IgD-negative memory B cell (primary cell): ENCODE measurements around the gene ELF4. TPM values are rescaled to one million over a fixed set of nuclear protein-coding genes. Genes with fewer than 3 reads are reported as not detected.

Experiments
- H3K27ac Mint-ChIP-seq, 3 donors: one replicate each; pipeline ENCODE4 v1.8.0; 2020 to 2022; ENCODE audit warnings: mild to moderate bottlenecking in 3 of 3, mixed read lengths in 3 of 3, moderate library complexity in 1 of 3
- H3K27me3 Mint-ChIP-seq: one replicate; pipeline ENCODE4 v1.8.0; 2021; ENCODE audit warnings: mixed read lengths
- H3K36me3 Mint-ChIP-seq: one replicate; pipeline ENCODE4 v1.8.0; 2020; ENCODE audit warnings: mild to moderate bottlenecking, mixed read lengths
- H3K4me1 Mint-ChIP-seq, 3 donors: one replicate each; pipeline ENCODE4 v1.8.0; 2020 to 2022; ENCODE audit warnings: mixed read lengths in 3 of 3, mild to moderate bottlenecking in 1 of 3
- H3K4me3 Mint-ChIP-seq, 4 donors: one replicate each; pipeline ENCODE4 v1.8.0; 2020 to 2022; ENCODE audit warnings: mild to moderate bottlenecking in 4 of 4, mixed read lengths in 4 of 4, moderate library complexity in 3 of 4
- H3K9me3 Mint-ChIP-seq, 3 donors: one replicate each; pipeline ENCODE4 v1.8.0; 2020 to 2021; ENCODE audit warnings: mixed read lengths in 3 of 3, mild to moderate bottlenecking in 1 of 3
- polyA plus RNA-seq: library from polyadenylated mRNA; unstranded; fragments of 300-500 nt; fragmentation: Illumina TruSeq; gene quantifications from one replicate; pipeline ENCODE4 v1.2.3, GENCODE V29; 2021

ELF4 gene
- polyA plus RNA-seq: 15.6 TPM

- H3K36me3 Mint-ChIP-seq: no peaks in the 10 kb centered on the region
- peak within 1 kb of the TSS; percentile 86 to 95 (median 90) for H3K4me3 Mint-ChIP-seq
- peaks cover 0 to 2% (median 0%) of the 10 kb centered on the region in 3 donors for H3K9me3 Mint-ChIP-seq
- H3K27me3 Mint-ChIP-seq: peaks cover 3% of the 10 kb centered on the region
- H3K27ac Mint-ChIP-seq: peak within 1 kb of the TSS; percentile 60 to 94 (median 76)
- H3K4me1 Mint-ChIP-seq: peaks cover 8 to 20% (median 12%) of the 10 kb centered on the region in 3 donors
Observed at GRCh38 chrX:130110379-130111219, at the start of gene ELF4. ELF4 (minus strand) TSS chrX:130110497; CDS start chrX:130081330, 29,167 bp downstream.

GRCh38 chrX:130159776-130160175 lies 49.5 kb upstream of the ELF4 start:
- H3K4me1 Mint-ChIP-seq: peaks cover 4 to 12% (median 12%) of the 10 kb centered on the region in 3 donors
- no peak overlapping the region for H3K27ac Mint-ChIP-seq
- H3K4me3 Mint-ChIP-seq: no peak overlapping the region
- no peaks in the 10 kb centered on the region for H3K36me3 Mint-ChIP-seq
- H3K9me3 Mint-ChIP-seq: no peaks in the 10 kb centered on the region
- no peaks in the 10 kb centered on the region for H3K27me3 Mint-ChIP-seq

- H3K4me3 Mint-ChIP-seq: no peak overlapping the region
- H3K36me3 Mint-ChIP-seq: no peaks in the 10 kb centered on the region
- no peak overlapping the region for H3K27ac Mint-ChIP-seq
- peaks cover 4 to 9% (median 6%) of the 10 kb centered on the region in 3 donors for H3K4me1 Mint-ChIP-seq
- no peaks in the 10 kb centered on the region for H3K27me3 Mint-ChIP-seq
- no peaks in the 10 kb centered on the region for H3K9me3 Mint-ChIP-seq
Observed at GRCh38 chrX:130158311-130158710, 48.0 kb upstream of the ELF4 start.

GRCh38 chrX:130155564-130155963 lies 45.3 kb upstream of the ELF4 start:
- peaks cover 1 to 5% (median 4%) of the 10 kb centered on the region in 3 donors for H3K4me1 Mint-ChIP-seq
- H3K27me3 Mint-ChIP-seq: no peaks in the 10 kb centered on the region
- H3K4me3 Mint-ChIP-seq: no peak overlapping the region
- H3K9me3 Mint-ChIP-seq: no peaks in the 10 kb centered on the region
- no peak overlapping the region for H3K27ac Mint-ChIP-seq
- no peaks in the 10 kb centered on the region for H3K36me3 Mint-ChIP-seq

- no peak overlapping the region for H3K4me3 Mint-ChIP-seq
- H3K27ac Mint-ChIP-seq: no peak overlapping the region
- no peaks in the 10 kb centered on the region for H3K9me3 Mint-ChIP-seq
- no peaks in the 10 kb centered on the region for H3K36me3 Mint-ChIP-seq
- H3K27me3 Mint-ChIP-seq: peaks cover 1% of the 10 kb centered on the region
- H3K4me1 Mint-ChIP-seq: peaks cover 2 to 6% (median 2%) of the 10 kb centered on the region in 3 donors
Observed at GRCh38 chrX:130147631-130148030, 37.3 kb upstream of the ELF4 start.

- H3K9me3 Mint-ChIP-seq: no peaks in the 10 kb centered on the region
- peaks cover 1 to 6% (median 2%) of the 10 kb centered on the region in 3 donors for H3K4me1 Mint-ChIP-seq
- peaks cover 1% of the 10 kb centered on the region for H3K27me3 Mint-ChIP-seq
- no peaks in the 10 kb centered on the region for H3K36me3 Mint-ChIP-seq
- H3K4me3 Mint-ChIP-seq: no peak overlapping the region
- H3K27ac Mint-ChIP-seq: no peak overlapping the region
Observed at GRCh38 chrX:130145123-130145522, 34.8 kb upstream of the ELF4 start.

- no peaks in the 10 kb centered on the region for H3K9me3 Mint-ChIP-seq
- no peaks in the 10 kb centered on the region for H3K36me3 Mint-ChIP-seq
- H3K27ac Mint-ChIP-seq: no peak overlapping the region
- peaks cover 1 to 6% (median 2%) of the 10 kb centered on the region in 3 donors for H3K4me1 Mint-ChIP-seq
- H3K4me3 Mint-ChIP-seq: no peak overlapping the region
- H3K27me3 Mint-ChIP-seq: no peaks in the 10 kb centered on the region
Observed at GRCh38 chrX:130144509-130144908, 34.2 kb upstream of the ELF4 start.

GRCh38 chrX:130139474-130140201 lies 29.3 kb upstream of the ELF4 start:
- Mint-ChIP-seq H3K27me3 (no peaks in the 10 kb centered on the region), H3K36me3 (peaks cover 5% of the 10 kb centered on the region), H3K4me3 (no peak overlapping the region), H3K4me1 (peaks cover 0 to 1% (median 0%) of the 10 kb centered on the region in 3 donors), H3K27ac (no peak overlapping the region), H3K9me3 (no peaks in the 10 kb centered on the region)

GRCh38 chrX:130136961-130137360 lies 26.7 kb upstream of the ELF4 start:
- Mint-ChIP-seq H3K27ac (no peak overlapping the region), H3K27me3 (no peaks in the 10 kb centered on the region), H3K36me3 (peaks cover 5% of the 10 kb centered on the region), H3K9me3 (no peaks in the 10 kb centered on the region), H3K4me1 (no peaks in the 10 kb centered on the region), H3K4me3 (no peak overlapping the region)

- Mint-ChIP-seq H3K9me3 (no peaks in the 10 kb centered on the region), H3K4me1 (no peaks in the 10 kb centered on the region), H3K4me3 (no peak overlapping the region), H3K27me3 (no peaks in the 10 kb centered on the region), H3K36me3 (peaks cover 5% of the 10 kb centered on the region), H3K27ac (no peak overlapping the region)
Observed at GRCh38 chrX:130136496-130136895, 26.2 kb upstream of the ELF4 start.

GRCh38 chrX:130130990-130131389 lies 20.7 kb upstream of the ELF4 start:
- Mint-ChIP-seq H3K27me3 (no peaks in the 10 kb centered on the region), H3K36me3 (peaks cover 4% of the 10 kb centered on the region), H3K4me1 (no peaks in the 10 kb centered on the region), H3K9me3 (no peaks in the 10 kb centered on the region), H3K4me3 (no peak overlapping the region), H3K27ac (no peak overlapping the region)

GRCh38 chrX:130125091-130125874 lies 15.0 kb upstream of the ELF4 start:
- H3K4me3 Mint-ChIP-seq: no peak overlapping the region

GRCh38 chrX:130124577-130124976 lies 14.3 kb upstream of the ELF4 start:
- H3K27ac Mint-ChIP-seq: no peak overlapping the region
- H3K27me3 Mint-ChIP-seq: peaks cover 2% of the 10 kb centered on the region
- peaks cover 4% of the 10 kb centered on the region for H3K36me3 Mint-ChIP-seq
- peaks cover 0 to 5% (median 4%) of the 10 kb centered on the region in 3 donors for H3K4me1 Mint-ChIP-seq
- no peak overlapping the region for H3K4me3 Mint-ChIP-seq
- H3K9me3 Mint-ChIP-seq: no peaks in the 10 kb centered on the region

More at GRCh38 chrX:130125091-130125874, 15.0 kb upstream of the ELF4 start:
- Mint-ChIP-seq H3K9me3 (no peaks in the 10 kb centered on the region), H3K27me3 (peaks cover 2% of the 10 kb centered on the region), H3K36me3 (peaks cover 4% of the 10 kb centered on the region), H3K4me1 (peaks cover 0 to under 1% (median under 1%) of the 10 kb centered on the region in 3 donors), H3K27ac (no peak overlapping the region)

GRCh38 chrX:130121505-130121800 lies 11.2 kb upstream of the ELF4 start:
- Mint-ChIP-seq H3K4me3 (peak overlapping the region in 1 of 4 donors; percentile 44), H3K4me1 (peaks cover 0 to 16% (median 5%) of the 10 kb centered on the region in 3 donors), H3K36me3 (no peaks in the 10 kb centered on the region), H3K27ac (no peak overlapping the region), H3K27me3 (peaks cover 2% of the 10 kb centered on the region), H3K9me3 (no peaks in the 10 kb centered on the region)
